SW480 (cell line): ENCODE results near the gene ELFN1.

Source experiments
- DNase-seq: peaks from one replicate; pipeline ENCODE4 v3.0.0-alpha.2; 2016; ENCODE audit warnings: low spot score

The ELFN1 gene

GRCh38 chr7:1669954-1670893 lies at the start of gene ELFN1:
ELFN1 (plus strand) TSS chr7:1670277; CDS start chr7:1744597, 74,320 bp downstream.
- DNase-seq, result peak; percentile 44

GRCh38 chr7:1620835-1621234 lies 49.2 kb upstream of the ELFN1 start:
- DNase-seq, result no peak

- DNase-seq, result no peak
These were observed 48.4 kb upstream of the ELFN1 start for GRCh38 chr7:1621718-1622117.

GRCh38 chr7:1622441-1622840 lies 47.6 kb upstream of the ELFN1 start:
- no peak for DNase-seq

- no peak for DNase-seq
These were observed 46.3 kb upstream of the ELFN1 start for GRCh38 chr7:1623810-1624209.

GRCh38 chr7:1624999-1625927 lies 44.8 kb upstream of the ELFN1 start:
- no peak for DNase-seq

- DNase-seq, result no peak
These were observed 43.3 kb upstream of the ELFN1 start for GRCh38 chr7:1626769-1627168.

GRCh38 chr7:1630700-1631336 lies 39.3 kb upstream of the ELFN1 start:
- DNase-seq, result no peak

GRCh38 chr7:1631678-1632077 lies 38.4 kb upstream of the ELFN1 start:
- no peak for DNase-seq

- no peak for DNase-seq
These were observed 37.6 kb upstream of the ELFN1 start for GRCh38 chr7:1632506-1632905.

- no peak for DNase-seq
These were observed 36.9 kb upstream of the ELFN1 start for GRCh38 chr7:1632916-1633785.

- no peak for DNase-seq
These were observed 34.7 kb upstream of the ELFN1 start for GRCh38 chr7:1635401-1635800.

- peak; percentile 33 for DNase-seq
These were observed 32.9 kb upstream of the ELFN1 start for GRCh38 chr7:1637155-1637554.

- DNase-seq, result no peak
These were observed 31.8 kb upstream of the ELFN1 start for GRCh38 chr7:1638215-1638661.

- DNase-seq, result no peak
These were observed 31.0 kb upstream of the ELFN1 start for GRCh38 chr7:1639071-1639470.

GRCh38 chr7:1639532-1640175 lies 30.4 kb upstream of the ELFN1 start:
- DNase-seq, result no peak

- DNase-seq, result no peak
These were observed 29.5 kb upstream of the ELFN1 start for GRCh38 chr7:1640376-1641172.

- DNase-seq, result no peak
These were observed 28.9 kb upstream of the ELFN1 start for GRCh38 chr7:1641173-1641572.

GRCh38 chr7:1641661-1642260 lies 28.3 kb upstream of the ELFN1 start:
- DNase-seq, result no peak
